Ishikawa (cell line): ENCODE measurements around the gene SYNM.

Source experiments
- CEBPB ChIP-seq: IDR thresholded peaks from 2 replicates; pipeline ENCODE4 v1.6.1; 2012
- CREB1 ChIP-seq: IDR thresholded peaks from 2 replicates; pipeline ENCODE4 v1.6.1; 2012; ENCODE audit warnings: low read depth
- EGR1 ChIP-seq: IDR thresholded peaks from 2 replicates; pipeline ENCODE4 v1.6.1; 2012
- EP300 ChIP-seq: IDR thresholded peaks from 2 replicates; pipeline ENCODE4 v1.6.1; 2012; ENCODE audit warnings: borderline replicate concordance
- NFIC ChIP-seq: IDR thresholded peaks from 2 replicates; pipeline ENCODE4 v1.6.1; 2012
- RAD21 ChIP-seq: IDR thresholded peaks from 2 replicates; pipeline ENCODE4 v1.6.1; 2012; ENCODE audit warnings: low read depth
- TAF1 ChIP-seq: IDR thresholded peaks from 2 replicates; pipeline ENCODE4 v1.6.1; 2012; ENCODE audit warnings: low read depth, mild to moderate bottlenecking
- TCF12 ChIP-seq: IDR thresholded peaks from 2 replicates; pipeline ENCODE4 v1.6.1; 2012; ENCODE audit warnings: low read depth
- TEAD4 ChIP-seq: IDR thresholded peaks from 2 replicates; pipeline ENCODE4 v1.6.1; 2012
- YY1 ChIP-seq: IDR thresholded peaks from 2 replicates; pipeline ENCODE4 v1.6.1; 2012; ENCODE audit warnings: low read depth
- ZBTB7A ChIP-seq: IDR thresholded peaks from 2 replicates; pipeline ENCODE4 v1.6.1; 2012; ENCODE audit warnings: low read depth
- TF ChIP-seq, protein P1 (sequence below): IDR thresholded peaks from 2 replicates; pipeline ENCODE4 v1.6.1; 2012; ENCODE audit warnings: low read depth, mild to moderate bottlenecking
- TF ChIP-seq, protein P2 (sequence below): IDR thresholded peaks from 2 replicates; pipeline ENCODE4 v1.6.1; 2012
- TF ChIP-seq, protein P3 (sequence below): IDR thresholded peaks from 2 replicates; pipeline ENCODE4 v1.6.1; 2012

DNA sequence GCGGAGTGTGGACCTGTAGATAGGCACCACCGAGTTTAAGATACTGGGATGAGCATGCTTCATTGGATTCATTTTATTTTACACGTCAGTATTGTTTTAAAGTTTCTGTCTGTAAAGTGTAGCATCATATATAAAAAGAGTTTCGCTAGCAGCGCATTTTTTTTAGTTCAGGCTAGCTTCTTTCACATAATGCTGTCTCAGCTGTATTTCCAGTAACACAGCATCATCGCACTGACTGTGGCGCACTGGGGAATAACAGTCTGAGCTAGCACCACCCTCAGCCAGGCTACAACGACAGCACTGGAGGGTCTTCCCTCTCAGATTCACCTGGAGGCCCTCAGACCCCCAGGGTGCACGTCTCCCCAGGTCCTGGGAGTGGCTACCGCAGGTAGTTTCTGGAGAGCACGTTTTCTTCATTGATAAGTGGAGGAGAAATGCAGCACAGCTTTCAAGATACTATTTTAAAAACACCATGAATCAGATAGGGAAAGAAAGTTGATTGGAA is 29.5 kb downstream of the SYNM start:
- TF ChIP-seq EP300, result no peak
- TF ChIP-seq EGR1, result no peak
- no peak for TF ChIP-seq RAD21
- TF ChIP-seq, protein P1, sequence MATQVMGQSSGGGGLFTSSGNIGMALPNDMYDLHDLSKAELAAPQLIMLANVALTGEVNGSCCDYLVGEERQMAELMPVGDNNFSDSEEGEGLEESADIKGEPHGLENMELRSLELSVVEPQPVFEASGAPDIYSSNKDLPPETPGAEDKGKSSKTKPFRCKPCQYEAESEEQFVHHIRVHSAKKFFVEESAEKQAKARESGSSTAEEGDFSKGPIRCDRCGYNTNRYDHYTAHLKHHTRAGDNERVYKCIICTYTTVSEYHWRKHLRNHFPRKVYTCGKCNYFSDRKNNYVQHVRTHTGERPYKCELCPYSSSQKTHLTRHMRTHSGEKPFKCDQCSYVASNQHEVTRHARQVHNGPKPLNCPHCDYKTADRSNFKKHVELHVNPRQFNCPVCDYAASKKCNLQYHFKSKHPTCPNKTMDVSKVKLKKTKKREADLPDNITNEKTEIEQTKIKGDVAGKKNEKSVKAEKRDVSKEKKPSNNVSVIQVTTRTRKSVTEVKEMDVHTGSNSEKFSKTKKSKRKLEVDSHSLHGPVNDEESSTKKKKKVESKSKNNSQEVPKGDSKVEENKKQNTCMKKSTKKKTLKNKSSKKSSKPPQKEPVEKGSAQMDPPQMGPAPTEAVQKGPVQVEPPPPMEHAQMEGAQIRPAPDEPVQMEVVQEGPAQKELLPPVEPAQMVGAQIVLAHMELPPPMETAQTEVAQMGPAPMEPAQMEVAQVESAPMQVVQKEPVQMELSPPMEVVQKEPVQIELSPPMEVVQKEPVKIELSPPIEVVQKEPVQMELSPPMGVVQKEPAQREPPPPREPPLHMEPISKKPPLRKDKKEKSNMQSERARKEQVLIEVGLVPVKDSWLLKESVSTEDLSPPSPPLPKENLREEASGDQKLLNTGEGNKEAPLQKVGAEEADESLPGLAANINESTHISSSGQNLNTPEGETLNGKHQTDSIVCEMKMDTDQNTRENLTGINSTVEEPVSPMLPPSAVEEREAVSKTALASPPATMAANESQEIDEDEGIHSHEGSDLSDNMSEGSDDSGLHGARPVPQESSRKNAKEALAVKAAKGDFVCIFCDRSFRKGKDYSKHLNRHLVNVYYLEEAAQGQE, result no peak
- no peak for TF ChIP-seq NFIC
- no peak for TF ChIP-seq TCF12
- TF ChIP-seq YY1, result no peak
- no peak for TF ChIP-seq ZBTB7A
- no peak for TF ChIP-seq TEAD4
- TF ChIP-seq, protein P2, sequence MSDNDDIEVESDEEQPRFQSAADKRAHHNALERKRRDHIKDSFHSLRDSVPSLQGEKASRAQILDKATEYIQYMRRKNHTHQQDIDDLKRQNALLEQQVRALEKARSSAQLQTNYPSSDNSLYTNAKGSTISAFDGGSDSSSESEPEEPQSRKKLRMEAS, result no peak
- TF ChIP-seq CEBPB, result no peak
- no peak for TF ChIP-seq TAF1
- TF ChIP-seq, protein P3, sequence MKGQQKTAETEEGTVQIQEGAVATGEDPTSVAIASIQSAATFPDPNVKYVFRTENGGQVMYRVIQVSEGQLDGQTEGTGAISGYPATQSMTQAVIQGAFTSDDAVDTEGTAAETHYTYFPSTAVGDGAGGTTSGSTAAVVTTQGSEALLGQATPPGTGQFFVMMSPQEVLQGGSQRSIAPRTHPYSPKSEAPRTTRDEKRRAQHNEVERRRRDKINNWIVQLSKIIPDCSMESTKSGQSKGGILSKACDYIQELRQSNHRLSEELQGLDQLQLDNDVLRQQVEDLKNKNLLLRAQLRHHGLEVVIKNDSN, result no peak
- no peak for TF ChIP-seq CREB1
